Ishikawa (cell line): ENCODE measurements around the gene NOSTRIN.
A peak's percentile ranks its signal among the peaks of the same experiment; 100 is the strongest.

Experiments
- CEBPB ChIP-seq: IDR thresholded peaks from 2 replicates; pipeline ENCODE4 v1.6.1; 2012
- CREB1 ChIP-seq: IDR thresholded peaks from 2 replicates; pipeline ENCODE4 v1.6.1; 2012; ENCODE audit warnings: low read depth
- EGR1 ChIP-seq: IDR thresholded peaks from 2 replicates; pipeline ENCODE4 v1.6.1; 2012
- EP300 ChIP-seq: IDR thresholded peaks from 2 replicates; pipeline ENCODE4 v1.6.1; 2012; ENCODE audit warnings: borderline replicate concordance
- FOXM1 ChIP-seq: IDR thresholded peaks from 2 replicates; pipeline ENCODE4 v1.6.1; 2012; ENCODE audit warnings: low read depth, borderline replicate concordance
- MAX ChIP-seq: IDR thresholded peaks from 2 replicates; pipeline ENCODE4 v1.6.1; 2012
- NFIC ChIP-seq: IDR thresholded peaks from 2 replicates; pipeline ENCODE4 v1.6.1; 2012
- RAD21 ChIP-seq: IDR thresholded peaks from 2 replicates; pipeline ENCODE4 v1.6.1; 2012; ENCODE audit warnings: low read depth
- REST ChIP-seq: IDR thresholded peaks from 2 replicates; pipeline ENCODE4 v1.6.1; 2012; ENCODE audit warnings: low read depth, mild to moderate bottlenecking
- TAF1 ChIP-seq: IDR thresholded peaks from 2 replicates; pipeline ENCODE4 v1.6.1; 2012; ENCODE audit warnings: low read depth, mild to moderate bottlenecking
- TCF12 ChIP-seq: IDR thresholded peaks from 2 replicates; pipeline ENCODE4 v1.6.1; 2012; ENCODE audit warnings: low read depth
- TEAD4 ChIP-seq: IDR thresholded peaks from 2 replicates; pipeline ENCODE4 v1.6.1; 2012
- USF1 ChIP-seq: IDR thresholded peaks from 2 replicates; pipeline ENCODE4 v1.6.1; 2012
- YY1 ChIP-seq: IDR thresholded peaks from 2 replicates; pipeline ENCODE4 v1.6.1; 2012; ENCODE audit warnings: low read depth
- ZBTB7A ChIP-seq: IDR thresholded peaks from 2 replicates; pipeline ENCODE4 v1.6.1; 2012; ENCODE audit warnings: low read depth

Gene NOSTRIN

GRCh38 chr2:168848225-168848624 is 45.8 kb downstream of the NOSTRIN start:
- TF ChIP-seq USF1: no peak
- no peak for TF ChIP-seq ZBTB7A
- no peak for TF ChIP-seq MAX
- TF ChIP-seq REST: no peak
- no peak for TF ChIP-seq TEAD4
- TF ChIP-seq CREB1: no peak
- no peak for TF ChIP-seq RAD21
- TF ChIP-seq FOXM1: no peak
- TF ChIP-seq TAF1: no peak
- no peak for TF ChIP-seq EP300
- no peak for TF ChIP-seq TCF12
- TF ChIP-seq NFIC: no peak
- no peak for TF ChIP-seq CEBPB
- TF ChIP-seq EGR1: no peak
- TF ChIP-seq YY1: no peak

- TF ChIP-seq FOXM1 (no peak), ZBTB7A (no peak), REST (no peak), NFIC (peak; percentile 38; the same call in 1 of the 2 replicates), RAD21 (peak; percentile 24; the same call in 1 of the 2 replicates), TCF12 (no peak)
These were observed 47.2 kb downstream of the NOSTRIN start for GRCh38 chr2:168849610-168850009.

- TF ChIP-seq TEAD4: no peak
- TF ChIP-seq EP300: no peak
- no peak for TF ChIP-seq MAX
- TF ChIP-seq USF1: no peak
- TF ChIP-seq CREB1: no peak
- TF ChIP-seq TAF1: no peak
- no peak for TF ChIP-seq ZBTB7A
These were observed 48.4 kb downstream of the NOSTRIN start for GRCh38 chr2:168850846-168851245.

- 0 out of 2 replicates have a peak, but pooled peaks have one; percentile 28 for TF ChIP-seq NFIC
- TF ChIP-seq EP300: no peak
- TF ChIP-seq ZBTB7A: no peak
- no peak for TF ChIP-seq REST
These were observed 49.4 kb downstream of the NOSTRIN start for GRCh38 chr2:168851674-168852320.

- no peak for TF ChIP-seq TEAD4
- no peak for TF ChIP-seq FOXM1
- TF ChIP-seq MAX: no peak
These were observed 50.0 kb downstream of the NOSTRIN start for GRCh38 chr2:168852481-168852880.
